K562 (cell line): Measurements from ENCODE around the gene BORA.

Experiments used
- SAFB ChIP-seq: fragments of 200-400 bp; formaldehyde crosslinking; IDR thresholded peaks from 2 replicates; pipeline ENCODE4 v1.6.1; 2017; ENCODE audit warnings: low read depth, low read length, borderline replicate concordance
- TFAM ChIP-seq: fragments of 250-450 bp; sonication (Bioruptor Pico); conservative IDR thresholded peaks from 2 replicates; pipeline ENCODE4 v1.5.0; 2021; ENCODE audit warnings: mild to moderate bottlenecking, moderate library complexity
- TF ChIP-seq, protein P1 (sequence below): fragments of 450-650 bp; IDR thresholded peaks from 2 replicates; pipeline ENCODE4 v1.7.0; 2016; ENCODE audit warnings: borderline replicate concordance

- TF ChIP-seq SAFB (no peak), TFAM (no peak)
- TF ChIP-seq, protein P1, sequence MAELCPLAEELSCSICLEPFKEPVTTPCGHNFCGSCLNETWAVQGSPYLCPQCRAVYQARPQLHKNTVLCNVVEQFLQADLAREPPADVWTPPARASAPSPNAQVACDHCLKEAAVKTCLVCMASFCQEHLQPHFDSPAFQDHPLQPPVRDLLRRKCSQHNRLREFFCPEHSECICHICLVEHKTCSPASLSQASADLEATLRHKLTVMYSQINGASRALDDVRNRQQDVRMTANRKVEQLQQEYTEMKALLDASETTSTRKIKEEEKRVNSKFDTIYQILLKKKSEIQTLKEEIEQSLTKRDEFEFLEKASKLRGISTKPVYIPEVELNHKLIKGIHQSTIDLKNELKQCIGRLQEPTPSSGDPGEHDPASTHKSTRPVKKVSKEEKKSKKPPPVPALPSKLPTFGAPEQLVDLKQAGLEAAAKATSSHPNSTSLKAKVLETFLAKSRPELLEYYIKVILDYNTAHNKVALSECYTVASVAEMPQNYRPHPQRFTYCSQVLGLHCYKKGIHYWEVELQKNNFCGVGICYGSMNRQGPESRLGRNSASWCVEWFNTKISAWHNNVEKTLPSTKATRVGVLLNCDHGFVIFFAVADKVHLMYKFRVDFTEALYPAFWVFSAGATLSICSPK: no peak
Measured at GRCh38 chr13:72694314-72694713, 33.4 kb upstream of the BORA start.
